Measurements from ENCODE around the gene RASA3. TPM values are rescaled to one million over a fixed set of nuclear protein-coding genes. Genes with fewer than 3 reads are reported as not detected.

Gene RASA3
- total RNA-seq, 2 donors from 2014 or later = 4.4 to 7.2 TPM

DNA sequence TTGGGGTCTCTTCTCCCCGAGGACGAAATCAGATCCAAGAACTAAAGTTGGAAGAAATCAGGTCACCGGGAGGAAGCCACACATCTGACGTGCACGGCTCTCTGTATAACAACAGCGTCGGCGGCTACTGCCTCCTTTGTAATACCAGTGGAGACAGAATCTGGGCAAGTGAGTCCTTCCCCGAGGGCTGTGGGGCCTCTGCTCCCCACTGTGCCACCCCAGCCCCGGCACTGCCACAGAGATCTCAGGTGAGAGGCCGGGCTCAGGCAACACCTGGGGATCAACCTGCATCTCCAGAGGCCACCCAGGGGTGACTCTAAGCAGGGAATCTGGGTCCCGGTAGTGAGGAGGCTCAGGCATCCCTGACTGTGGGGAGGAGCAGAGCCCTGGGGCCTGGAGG lies 124.9 kb downstream of the RASA3 start:
- Histone ChIP-seq H3K4me1 (no peaks in the 10 kb centered on the region), H3K4me3 (no peak overlapping the region), H3K36me3 (no peaks in the 10 kb centered on the region), H3K27ac (no peak overlapping the region), H3K9me3 (no peaks in the 10 kb centered on the region), H3K27me3 (no peaks in the 10 kb centered on the region), H3K9ac (ENCODE audit: low read depth in 2 of 2, low read length in 2 of 2) (no peak overlapping the region)
- TF ChIP-seq, protein P1, sequence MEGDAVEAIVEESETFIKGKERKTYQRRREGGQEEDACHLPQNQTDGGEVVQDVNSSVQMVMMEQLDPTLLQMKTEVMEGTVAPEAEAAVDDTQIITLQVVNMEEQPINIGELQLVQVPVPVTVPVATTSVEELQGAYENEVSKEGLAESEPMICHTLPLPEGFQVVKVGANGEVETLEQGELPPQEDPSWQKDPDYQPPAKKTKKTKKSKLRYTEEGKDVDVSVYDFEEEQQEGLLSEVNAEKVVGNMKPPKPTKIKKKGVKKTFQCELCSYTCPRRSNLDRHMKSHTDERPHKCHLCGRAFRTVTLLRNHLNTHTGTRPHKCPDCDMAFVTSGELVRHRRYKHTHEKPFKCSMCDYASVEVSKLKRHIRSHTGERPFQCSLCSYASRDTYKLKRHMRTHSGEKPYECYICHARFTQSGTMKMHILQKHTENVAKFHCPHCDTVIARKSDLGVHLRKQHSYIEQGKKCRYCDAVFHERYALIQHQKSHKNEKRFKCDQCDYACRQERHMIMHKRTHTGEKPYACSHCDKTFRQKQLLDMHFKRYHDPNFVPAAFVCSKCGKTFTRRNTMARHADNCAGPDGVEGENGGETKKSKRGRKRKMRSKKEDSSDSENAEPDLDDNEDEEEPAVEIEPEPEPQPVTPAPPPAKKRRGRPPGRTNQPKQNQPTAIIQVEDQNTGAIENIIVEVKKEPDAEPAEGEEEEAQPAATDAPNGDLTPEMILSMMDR (IDR thresholded peaks at IDR 0.05) = no peak
- DNase-seq = no peak
- intact Hi-C loops (cut with DNase I) = no loop called here

- Histone ChIP-seq H3K4me3 (no peak overlapping the region), H3K9ac (ENCODE audit: low read depth in 2 of 2, low read length in 2 of 2) (no peak overlapping the region), H3K36me3 (no peaks in the 10 kb centered on the region), H3K27ac (no peak overlapping the region), H3K4me1 (no peaks in the 10 kb centered on the region), H3K27me3 (no peaks in the 10 kb centered on the region), H3K9me3 (no peaks in the 10 kb centered on the region)
- intact Hi-C loops (cut with DNase I) = no loop called here
- TF ChIP-seq, protein P1 (IDR thresholded peaks at IDR 0.05) = no peak
- DNase-seq = no peak
Observed at GRCh38 chr13:114005206-114005724, 127.2 kb downstream of the RASA3 start.

- no peaks in the 10 kb centered on the region for H3K36me3 ChIP-seq
- H3K27ac ChIP-seq = no peak overlapping the region
- intact Hi-C loops (cut with DNase I) = no loop called here
- no peaks in the 10 kb centered on the region for H3K27me3 ChIP-seq
- no peak for DNase-seq
- H3K4me3 ChIP-seq = no peak overlapping the region
- H3K4me1 ChIP-seq = no peaks in the 10 kb centered on the region
- H3K9ac ChIP-seq (ENCODE audit: low read depth in 2 of 2, low read length in 2 of 2) = no peak overlapping the region
- H3K9me3 ChIP-seq = no peaks in the 10 kb centered on the region
- TF ChIP-seq, protein P1 (IDR thresholded peaks at IDR 0.05) = no peak
Observed at GRCh38 chr13:114004420-114005205, 127.8 kb downstream of the RASA3 start.

- no peaks in the 10 kb centered on the region for H3K27me3 ChIP-seq
- H3K27ac ChIP-seq = no peak overlapping the region
- no peak for DNase-seq
- TF ChIP-seq, protein P1 (IDR thresholded peaks at IDR 0.05) = no peak
- H3K4me3 ChIP-seq = no peak overlapping the region
- no peaks in the 10 kb centered on the region for H3K9me3 ChIP-seq
- H3K4me1 ChIP-seq = no peaks in the 10 kb centered on the region
- no peaks in the 10 kb centered on the region for H3K36me3 ChIP-seq
- intact Hi-C loops (cut with DNase I) = no loop called here
- H3K9ac ChIP-seq (ENCODE audit: low read depth in 2 of 2, low read length in 2 of 2) = no peak overlapping the region
Observed at GRCh38 chr13:114002771-114003321, 129.6 kb downstream of the RASA3 start.

GRCh38 chr13:114002009-114002544 lies 130.3 kb downstream of the RASA3 start:
- no peaks in the 10 kb centered on the region for H3K4me1 ChIP-seq
- intact Hi-C loops (cut with DNase I) = no loop called here
- H3K27ac ChIP-seq = no peak overlapping the region
- H3K4me3 ChIP-seq = no peak overlapping the region
- no peaks in the 10 kb centered on the region for H3K9me3 ChIP-seq
- no peak for DNase-seq
- TF ChIP-seq, protein P1 (IDR thresholded peaks at IDR 0.05) = no peak
- H3K36me3 ChIP-seq = no peaks in the 10 kb centered on the region
- no peak overlapping the region for H3K9ac ChIP-seq (ENCODE audit: low read depth in 2 of 2, low read length in 2 of 2)
- H3K27me3 ChIP-seq = no peaks in the 10 kb centered on the region

Data from colonic mucosa (tissue), 4 donors.